ENCODE measurements around the gene SPRR5.

GRCh38 chr1:152932170-152932811 lies 14.7 kb upstream of the SPRR5 start:
- no peak for TF ChIP-seq CEBPB (IDR thresholded peaks at IDR 0.05)
- TF ChIP-seq EP300 (IDR thresholded peaks at IDR 0.05; ENCODE audit: borderline replicate concordance): no peak
- TF ChIP-seq ZBTB7A (IDR thresholded peaks at IDR 0.05; ENCODE audit: low read depth): no peak
- TF ChIP-seq YY1 (IDR thresholded peaks at IDR 0.05; ENCODE audit: low read depth): no peak
- no peak for TF ChIP-seq RAD21 (IDR thresholded peaks at IDR 0.05; ENCODE audit: low read depth)
- no peak for TF ChIP-seq EGR1 (IDR thresholded peaks at IDR 0.05)
- no peak for TF ChIP-seq TAF1 (IDR thresholded peaks at IDR 0.05; ENCODE audit: low read depth)
- TF ChIP-seq MAX (IDR thresholded peaks at IDR 0.05): no peak
- TF ChIP-seq USF1 (IDR thresholded peaks at IDR 0.05): no peak
- no peak for TF ChIP-seq TCF12 (IDR thresholded peaks at IDR 0.05; ENCODE audit: low read depth)
- no peak for TF ChIP-seq NFIC (IDR thresholded peaks at IDR 0.05)
- no peak for TF ChIP-seq CREB1 (IDR thresholded peaks at IDR 0.05; ENCODE audit: low read depth)
- TF ChIP-seq REST (IDR thresholded peaks at IDR 0.05; ENCODE audit: low read depth): no peak
